GM21576 (cell line): ENCODE data around the gene RAB18.
"Not testable (repeated sequence)": the region's sequence is repeated elsewhere in the genome, so short reads cannot be mapped to it uniquely, and the experiment has no call there.

ENCODE experiments used
- ATAC-seq: cut with Tn5 transposase; IDR thresholded peaks from one replicate; pipeline ENCODE4 v1.9.1; 2021; ENCODE audit warnings: mild to moderate bottlenecking, moderate library complexity; ENCODE audit not compliant: unreplicated experiment

The RAB18 gene

GRCh38 chr10:27542812-27543211 is 38.7 kb downstream of the RAB18 start:
- no peak for ATAC-seq

- ATAC-seq: no peak
Measured at GRCh38 chr10:27547047-27547446, 42.9 kb downstream of the RAB18 start.

DNA sequence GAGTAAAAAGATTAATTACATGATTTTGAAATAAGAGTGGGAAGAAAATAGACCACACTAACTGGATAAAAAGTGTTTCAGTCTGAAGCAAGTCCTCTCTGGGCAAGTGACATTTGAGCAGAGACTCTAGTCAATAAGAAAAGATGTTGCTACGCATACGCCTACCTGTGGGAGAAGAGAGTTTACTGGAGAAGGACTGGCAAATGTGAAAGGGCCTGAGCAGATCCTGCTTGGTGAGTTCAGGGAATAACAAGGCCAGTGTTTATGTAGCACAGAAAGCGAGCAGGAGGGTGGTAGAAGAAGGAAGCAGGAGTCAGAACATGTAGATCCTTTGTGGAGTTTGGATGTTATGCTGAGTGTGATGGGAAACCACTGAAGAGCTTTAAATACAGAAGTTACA is 43.4 kb downstream of the RAB18 start:
- ATAC-seq: no peak

DNA sequence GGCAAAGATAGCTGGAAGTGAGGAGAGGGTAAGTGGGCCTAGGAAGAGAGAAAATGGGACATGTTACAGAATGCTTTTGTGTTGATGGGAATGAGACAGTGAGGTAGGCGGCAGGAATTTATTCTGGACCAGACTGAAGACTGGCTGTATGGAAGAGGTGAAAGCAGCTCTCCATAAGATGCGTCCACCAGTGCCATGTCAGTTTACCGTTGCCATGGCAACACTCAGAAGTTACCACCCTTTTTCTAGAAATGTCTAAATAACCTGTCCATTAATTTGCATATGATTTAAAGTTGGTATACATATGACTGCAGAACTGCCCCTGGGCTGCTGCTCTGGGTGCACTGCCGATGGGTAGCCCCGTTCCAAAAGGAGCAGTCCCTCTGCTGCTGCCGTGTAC is 46.7 kb downstream of the RAB18 start:
- no peak for ATAC-seq

DNA sequence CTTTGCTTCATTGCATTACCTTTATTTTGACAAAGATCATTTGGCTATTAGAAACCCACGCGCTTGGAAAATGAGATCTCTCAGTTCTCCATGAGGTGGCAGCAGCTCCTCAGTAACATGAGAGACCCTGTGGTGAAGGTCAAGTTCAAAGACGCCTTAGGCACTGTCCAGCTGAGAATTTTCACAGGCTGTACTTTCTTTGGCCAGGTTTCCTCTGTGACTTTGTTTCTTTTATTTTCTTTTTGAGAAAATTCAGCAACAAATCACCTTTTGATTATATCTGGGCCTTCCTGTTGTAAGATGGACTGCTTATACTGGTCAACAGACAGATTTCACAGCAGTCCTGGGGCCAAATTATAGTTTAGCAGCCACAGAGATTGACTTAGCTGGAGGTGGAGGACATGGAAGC is 54.5 kb downstream of the RAB18 start:
- peak; percentile 77 for ATAC-seq

DNA sequence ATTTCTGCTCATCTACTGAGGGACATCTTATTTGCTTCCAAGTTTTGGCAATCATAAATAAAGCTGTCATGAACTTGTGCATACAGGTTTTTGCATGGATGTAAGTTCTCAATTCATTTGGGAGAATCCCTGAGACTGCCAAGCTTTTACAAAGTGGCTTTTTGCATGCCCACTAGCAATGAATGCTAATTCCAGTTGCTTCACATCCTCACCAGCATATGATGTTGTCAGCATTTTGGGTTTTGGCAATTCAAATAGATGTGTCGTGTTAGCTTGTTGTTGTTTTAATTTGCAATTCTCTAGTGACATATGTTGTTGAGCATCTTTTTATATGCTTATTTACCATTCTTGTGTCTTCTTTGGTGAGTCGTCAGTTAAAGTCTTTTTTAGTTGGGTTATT is 57.2 kb downstream of the RAB18 start:
- ATAC-seq: no peak

GRCh38 chr10:27564398-27564797 is 60.3 kb downstream of the RAB18 start:
- ATAC-seq: no peak

DNA sequence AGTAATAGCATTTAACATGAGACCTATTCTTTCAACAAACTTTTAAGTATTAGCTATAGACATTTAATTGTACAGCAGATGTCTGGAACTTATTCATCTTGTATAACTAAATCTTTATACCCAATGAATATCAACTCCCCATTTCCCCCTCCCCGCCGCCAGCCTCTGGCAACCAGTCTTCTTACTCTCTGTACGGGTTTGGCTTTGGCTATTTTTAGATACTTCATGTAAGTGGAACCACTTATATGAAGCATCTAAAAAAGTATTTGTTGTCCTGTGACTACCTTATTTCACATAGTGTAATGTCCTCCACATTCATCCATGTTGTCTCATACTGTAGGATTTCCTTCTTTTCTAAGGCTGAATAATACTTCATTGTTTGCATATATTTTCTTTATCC is 60.8 kb downstream of the RAB18 start:
- ATAC-seq: no peak

DNA sequence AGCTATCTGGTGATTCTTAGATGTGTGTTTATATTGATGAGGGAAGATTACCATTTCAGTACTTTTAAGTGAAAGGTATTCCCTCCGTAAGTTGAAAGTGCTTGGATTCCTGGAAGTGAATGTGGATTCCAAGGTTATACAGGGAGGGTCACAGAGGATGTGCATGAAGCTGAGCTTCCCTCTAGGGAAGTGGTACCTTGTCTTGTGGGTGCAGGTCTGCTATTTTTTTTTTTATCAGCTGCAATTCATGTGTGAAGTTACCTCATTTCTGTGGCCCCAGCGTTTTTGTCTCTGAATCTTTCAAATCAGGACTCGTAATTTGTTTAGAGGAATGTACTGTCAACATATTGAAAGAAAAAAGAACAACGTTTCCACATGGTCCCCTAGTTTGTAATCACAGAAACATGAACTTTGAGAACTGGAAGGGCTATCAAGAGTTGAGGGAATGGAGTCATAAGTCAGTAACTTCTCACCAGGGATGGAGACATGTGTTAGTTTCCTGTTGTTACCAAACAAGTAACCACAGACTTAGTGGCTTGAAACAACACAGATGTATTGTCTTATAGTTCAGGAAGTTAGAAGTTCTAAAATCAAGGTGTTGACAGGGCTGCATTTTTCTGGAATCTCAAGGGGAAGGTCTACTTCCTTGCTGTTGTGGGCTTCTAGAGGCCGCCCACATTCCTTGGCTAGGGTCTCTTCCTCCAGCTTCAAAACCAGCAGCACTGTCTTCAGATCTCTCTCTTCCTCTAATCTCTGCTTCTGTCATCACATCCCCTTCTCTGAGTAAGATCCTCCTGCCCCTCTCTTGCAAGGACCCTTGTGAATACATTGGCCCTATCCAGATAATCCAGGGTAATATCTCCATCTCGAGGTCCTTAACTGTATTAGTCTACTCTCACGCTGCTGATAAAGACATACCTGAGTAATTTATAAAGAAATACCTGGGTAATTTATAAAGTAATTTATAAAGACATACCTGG is 64.4 kb downstream of the RAB18 start:
- no peak for ATAC-seq

- no peak for ATAC-seq
Measured at GRCh38 chr10:27569946-27570345, 65.8 kb downstream of the RAB18 start.

DNA sequence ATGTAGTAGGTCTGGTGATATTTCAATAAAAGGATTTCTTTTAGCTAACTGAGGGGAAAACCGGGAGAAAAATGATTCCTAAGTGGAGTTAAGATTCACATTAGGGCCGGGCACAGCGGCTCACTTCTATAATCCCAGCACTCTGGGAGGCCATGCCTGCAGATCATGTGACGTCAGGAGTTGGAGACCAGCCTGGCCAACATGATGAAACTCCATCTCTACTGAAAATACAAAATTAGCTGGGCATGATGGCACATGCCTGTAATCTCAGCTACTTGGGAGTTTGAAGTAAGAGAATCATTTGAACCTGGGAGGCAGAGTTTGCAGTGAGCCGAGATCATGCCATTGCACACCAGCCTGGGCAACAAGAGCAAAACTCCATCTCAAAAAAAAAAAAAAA is 72.9 kb downstream of the RAB18 start:
- not testable (repeated sequence) for ATAC-seq

GRCh38 chr10:27578316-27578715 is 74.2 kb downstream of the RAB18 start:
- ATAC-seq: no peak

- no peak for ATAC-seq
Measured at GRCh38 chr10:27581225-27581624, 77.1 kb downstream of the RAB18 start.

- ATAC-seq: no peak
Measured at GRCh38 chr10:27584302-27584701, 80.2 kb downstream of the RAB18 start.
